Left forelimb (tissue), 1 donor: Measurements from ENCODE around the gene TUBGCP2.

Source experiments
- DNase-seq: peaks from one replicate; pipeline ENCODE4 v3.0.0-alpha.2; 2018; ENCODE audit warnings: low spot score

The TUBGCP2 gene

GRCh38 chr10:133279326-133280226 lies 29.1 kb downstream of the TUBGCP2 start:
- DNase-seq: no peak

- DNase-seq: no peak
Observed at GRCh38 chr10:133278577-133279265, 30.0 kb downstream of the TUBGCP2 start.

GRCh38 chr10:133277993-133278576 lies 30.6 kb downstream of the TUBGCP2 start:
- DNase-seq: no peak

DNA sequence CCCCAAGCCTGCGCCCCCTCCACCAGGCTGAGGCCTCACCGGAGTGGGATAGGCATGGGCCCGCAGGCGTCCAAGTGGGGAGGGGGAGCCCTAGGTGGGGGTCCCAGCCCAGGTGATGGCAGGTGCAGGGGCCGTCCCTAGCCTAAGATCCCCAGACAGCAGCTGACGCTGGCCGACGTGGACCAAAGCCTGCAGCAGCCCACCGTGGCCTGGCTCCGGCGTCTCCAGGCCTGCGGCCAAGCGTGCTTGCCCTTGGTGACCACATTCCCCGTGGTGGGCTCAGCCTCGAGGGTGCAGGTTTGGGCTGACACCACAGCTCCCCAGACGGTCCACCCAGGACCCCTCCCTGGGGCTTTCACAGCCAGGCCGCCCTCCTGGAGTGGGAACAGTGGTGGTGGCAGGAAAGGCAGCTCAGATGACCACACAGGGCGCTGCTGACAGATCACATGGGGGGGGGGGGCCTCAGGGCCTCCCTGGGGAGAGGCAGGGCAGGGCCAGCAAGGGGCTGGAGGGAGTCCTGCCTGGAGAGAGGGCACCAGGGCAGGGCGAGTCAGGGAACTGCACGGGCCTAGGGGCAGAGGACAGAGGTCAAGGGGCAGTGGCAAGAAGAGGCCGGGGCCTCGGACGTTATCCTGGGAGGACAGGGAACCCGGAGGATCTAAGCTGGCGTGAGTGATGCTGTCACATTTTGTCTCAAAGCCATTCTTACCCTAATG lies 31.2 kb downstream of the TUBGCP2 start:
- no peak for DNase-seq

DNA sequence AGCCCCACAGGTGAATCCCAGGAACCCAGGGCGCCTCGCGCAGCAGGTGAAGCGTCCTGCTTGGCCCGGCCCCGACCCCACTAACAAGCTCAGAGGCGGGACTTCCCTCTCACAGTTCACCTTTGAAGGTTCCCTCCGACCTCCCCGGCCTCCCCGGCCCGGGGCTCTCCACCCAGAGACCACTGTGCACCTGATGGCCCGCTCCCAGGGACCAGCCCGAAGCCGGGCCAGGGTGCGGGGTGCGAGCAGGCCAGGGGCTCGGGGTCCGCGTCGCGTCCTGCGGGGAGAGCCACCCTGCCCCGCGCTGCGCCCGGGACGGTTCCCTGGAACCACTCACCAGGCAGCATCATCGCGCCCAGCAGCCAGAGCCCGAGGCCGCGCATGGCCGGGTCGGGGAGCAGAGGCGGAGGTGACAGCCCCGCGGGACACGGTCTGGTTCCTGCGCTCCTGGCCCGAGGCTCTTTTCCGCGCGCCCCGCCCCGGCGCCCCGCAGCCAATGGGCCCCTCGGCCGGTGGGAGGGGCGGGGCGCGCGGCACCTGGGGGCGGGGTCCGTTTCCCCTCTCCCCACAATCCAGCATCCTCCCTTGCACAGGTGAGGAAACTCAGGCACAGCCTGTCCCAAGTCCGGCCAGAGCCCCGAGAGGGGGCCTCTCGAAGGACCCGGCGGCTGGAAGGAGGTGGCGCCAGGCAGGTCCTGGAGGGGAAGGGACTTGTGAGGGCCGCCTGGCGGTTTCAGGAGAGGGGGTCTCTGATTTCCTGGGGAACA lies 32.1 kb downstream of the TUBGCP2 start, which contains the start of gene ADAM8:
Gene ADAM8 (minus strand): TSS at position 434 of the 767 bp plus-strand sequence. CDS start 51 bp downstream, at position 383.
- DNase-seq: no peak

- no peak for DNase-seq
Observed at GRCh38 chr10:133276100-133276434, 32.6 kb downstream of the TUBGCP2 start.

DNA sequence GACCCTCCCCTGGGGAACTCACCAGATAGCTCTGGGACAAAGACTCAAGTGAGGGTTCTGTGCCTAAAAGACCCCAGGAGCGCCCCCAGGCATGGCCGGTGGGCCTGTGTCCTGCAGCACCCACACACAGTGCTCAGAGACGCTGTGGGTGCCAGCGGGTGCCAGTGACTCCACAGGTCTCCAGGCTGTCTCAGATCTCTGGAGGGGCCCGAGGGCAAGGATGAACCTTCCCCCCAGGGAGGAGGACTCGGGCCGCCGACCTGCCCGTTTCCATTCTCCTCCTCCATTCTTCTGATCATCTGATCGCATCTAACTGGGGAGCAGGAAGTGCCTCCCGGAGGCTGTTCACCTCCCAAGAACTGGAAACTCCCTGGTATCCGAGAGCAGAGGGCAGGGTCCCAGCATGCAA lies 33.0 kb downstream of the TUBGCP2 start:
- DNase-seq: no peak

- DNase-seq: no peak
Observed at GRCh38 chr10:133274751-133275683, 33.7 kb downstream of the TUBGCP2 start.

DNA sequence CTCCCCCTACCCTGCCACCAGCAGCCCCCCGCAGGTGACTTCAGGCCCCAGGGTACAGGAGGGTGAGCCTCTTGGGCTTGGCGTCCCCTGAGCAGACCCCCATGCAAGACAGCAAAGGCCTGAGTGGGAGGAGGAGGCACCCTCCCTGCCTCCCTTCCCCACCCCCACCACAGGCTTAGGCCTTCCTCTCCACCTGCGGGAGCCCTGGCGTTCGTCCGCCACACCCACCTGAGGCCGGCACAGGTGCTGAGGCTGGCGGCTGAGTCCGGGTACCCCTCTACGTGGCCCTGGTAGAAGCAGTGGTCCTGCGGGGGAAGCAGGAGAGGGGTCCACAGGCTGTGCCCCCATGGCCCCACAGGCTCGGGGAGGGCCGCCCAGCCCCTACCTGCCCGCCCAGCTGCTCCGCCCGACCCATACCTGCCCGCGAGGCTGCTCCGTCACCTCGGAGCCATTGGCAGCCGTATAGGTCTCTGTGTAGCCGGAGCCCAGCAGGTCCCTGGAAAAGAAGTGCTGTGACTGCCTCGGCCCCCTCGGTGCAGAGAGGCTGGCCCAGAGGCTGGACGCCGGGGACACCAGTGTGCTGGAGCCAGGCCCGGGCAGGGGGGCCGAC lies 35.0 kb downstream of the TUBGCP2 start:
- no peak for DNase-seq

GRCh38 chr10:133272964-133273420 lies 35.7 kb downstream of the TUBGCP2 start:
- DNase-seq: no peak

- no peak for DNase-seq
Observed at GRCh38 chr10:133272301-133272963, 36.2 kb downstream of the TUBGCP2 start.

GRCh38 chr10:133271521-133272300 lies 37.0 kb downstream of the TUBGCP2 start:
- DNase-seq: no peak

DNA sequence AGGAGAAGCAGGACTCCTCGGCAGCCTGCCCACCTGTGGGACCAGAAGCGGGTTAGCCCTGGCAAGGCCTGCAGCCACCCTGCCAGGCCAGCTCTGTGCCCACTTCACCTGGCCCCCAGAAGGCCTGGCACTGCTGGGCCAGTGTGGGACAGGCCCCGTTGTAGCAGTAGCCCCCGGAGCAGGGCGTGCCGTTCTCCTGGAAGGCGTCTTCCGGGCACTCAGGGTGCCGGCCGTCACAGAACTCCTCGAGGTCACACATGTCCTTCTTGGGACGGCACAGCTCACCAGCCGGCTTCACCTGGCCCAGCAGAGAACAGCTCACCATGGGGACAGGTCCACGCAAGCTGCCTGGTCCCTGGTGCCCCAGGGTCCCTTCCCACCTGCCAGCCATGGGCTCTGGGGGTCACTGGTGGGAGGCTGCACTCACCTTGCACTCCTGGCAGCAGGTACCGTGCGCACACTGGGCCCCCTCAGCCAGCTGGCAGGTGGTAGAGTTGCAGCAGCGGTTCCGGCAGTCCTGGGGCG lies 37.8 kb downstream of the TUBGCP2 start:
- no peak for DNase-seq

DNA sequence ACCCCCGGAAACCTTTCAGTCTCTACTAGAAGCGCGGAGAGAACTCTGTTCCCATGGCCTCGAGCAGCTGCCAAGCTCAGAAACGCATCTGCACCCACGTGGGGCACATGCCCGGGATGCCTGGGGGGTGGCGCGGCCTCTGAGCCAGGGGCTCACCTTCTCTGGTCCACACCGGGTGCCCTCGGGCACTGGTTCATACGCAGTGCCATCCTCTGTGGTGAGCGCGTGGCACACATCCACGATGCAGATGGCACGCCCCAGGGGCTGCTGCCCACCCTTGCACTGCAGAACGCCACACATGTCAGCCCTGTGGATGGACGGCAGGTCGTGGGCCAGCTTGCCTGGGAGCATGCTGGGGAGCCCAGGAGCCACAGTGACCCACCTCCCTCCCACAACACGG lies 38.5 kb downstream of the TUBGCP2 start:
- DNase-seq: no peak

- no peak for DNase-seq
Observed at GRCh38 chr10:133269367-133269766, 39.3 kb downstream of the TUBGCP2 start.

DNA sequence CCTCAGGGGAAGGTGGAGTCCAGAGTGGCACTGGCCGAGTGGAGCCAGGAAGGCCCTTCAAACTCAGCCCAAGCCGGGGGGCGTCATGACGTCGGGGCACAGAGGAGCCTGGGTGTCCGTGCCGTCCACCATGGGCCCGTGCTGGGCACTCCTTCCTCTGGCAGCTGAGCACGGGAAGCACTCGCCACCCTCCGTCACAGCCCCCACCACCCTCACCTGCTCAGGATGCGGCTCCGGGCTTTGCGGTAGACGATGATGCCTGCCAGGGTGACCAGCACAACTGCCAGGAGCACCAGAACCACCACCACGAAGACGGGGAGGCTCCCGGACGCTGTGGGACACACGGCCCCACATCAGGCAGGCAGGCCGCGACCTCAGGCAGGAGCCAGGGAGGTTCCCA lies 40.1 kb downstream of the TUBGCP2 start:
- no peak for DNase-seq

- DNase-seq: no peak
Observed at GRCh38 chr10:133267829-133268228, 40.8 kb downstream of the TUBGCP2 start.

- no peak for DNase-seq
Observed at GRCh38 chr10:133267293-133267692, 41.4 kb downstream of the TUBGCP2 start.
